ENCODE data around the gene L3MBTL3. TPM values are rescaled to one million over a fixed set of nuclear protein-coding genes. Genes with fewer than 3 reads are reported as not detected.

Gene L3MBTL3
- total and polyA plus RNA-seq, 2 experiments from 2014 or later, result 8.7 to 11.2 TPM

DNA sequence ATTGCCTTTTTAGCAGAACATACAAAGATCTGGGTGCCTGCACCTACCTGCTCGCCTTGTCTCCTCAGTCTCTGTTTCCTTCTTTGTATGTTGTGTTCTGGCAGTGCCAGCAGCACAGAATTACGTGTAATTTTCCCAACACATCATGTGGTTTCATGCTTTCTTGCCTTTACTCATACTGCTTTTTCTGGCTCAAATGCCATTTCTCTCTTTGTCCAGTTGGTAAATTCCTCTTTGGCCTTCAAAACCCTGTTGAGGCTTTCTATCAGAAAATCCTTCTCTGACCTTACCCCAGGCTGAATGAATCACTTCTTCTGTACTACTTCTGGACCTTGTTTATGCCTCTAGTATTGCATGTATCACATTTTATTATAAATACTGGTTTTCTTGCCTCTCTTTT lies 31.8 kb downstream of the L3MBTL3 start:
- Histone ChIP-seq H3K4me2 (no peak overlapping the region), H3K27ac (ENCODE audit: low read depth) (no peak overlapping the region), H4K20me1 (replicated peaks; ENCODE audit: insufficient read depth) (no peaks in the 10 kb centered on the region), H3K4me3 (no peak overlapping the region), H3K4me1 (ENCODE audit: insufficient read depth) (peaks cover 4% of the 10 kb centered on the region), H3K36me3 (ENCODE audit: insufficient read depth) (no peaks in the 10 kb centered on the region), H3F3A (replicated peaks; ENCODE audit: low read depth) (no peaks in the 10 kb centered on the region), H3K27me3 (ENCODE audit: insufficient read depth) (no peaks in the 10 kb centered on the region), H3K79me2 (replicated peaks; ENCODE audit: insufficient read depth) (no peaks in the 10 kb centered on the region), H3K9me2 (ENCODE audit: insufficient read depth) (no peaks in the 10 kb centered on the region), H2AFZ (no peak overlapping the region)
- H3K9me3 Mint-ChIP-seq, result no peaks in the 10 kb centered on the region
- H3K4me3 Mint-ChIP-seq, result no peak overlapping the region
- TF ChIP-seq EZH2 (IDR thresholded peaks at IDR 0.05; ENCODE audit: low read depth, unreplicated experiment), result no peak
- TF ChIP-seq ZNF462 (CRISPR knock-in tag; IDR thresholded peaks at IDR 0.05), result no peak
- TF ChIP-seq CTCF (conservative IDR thresholded peaks at IDR 0.05; ENCODE audit: low read depth in 2 of 2), result no peak
- TF ChIP-seq JUNB (IDR thresholded peaks at IDR 0.05; ENCODE audit: unreplicated experiment), result no peak
- TF ChIP-seq, protein P1, sequence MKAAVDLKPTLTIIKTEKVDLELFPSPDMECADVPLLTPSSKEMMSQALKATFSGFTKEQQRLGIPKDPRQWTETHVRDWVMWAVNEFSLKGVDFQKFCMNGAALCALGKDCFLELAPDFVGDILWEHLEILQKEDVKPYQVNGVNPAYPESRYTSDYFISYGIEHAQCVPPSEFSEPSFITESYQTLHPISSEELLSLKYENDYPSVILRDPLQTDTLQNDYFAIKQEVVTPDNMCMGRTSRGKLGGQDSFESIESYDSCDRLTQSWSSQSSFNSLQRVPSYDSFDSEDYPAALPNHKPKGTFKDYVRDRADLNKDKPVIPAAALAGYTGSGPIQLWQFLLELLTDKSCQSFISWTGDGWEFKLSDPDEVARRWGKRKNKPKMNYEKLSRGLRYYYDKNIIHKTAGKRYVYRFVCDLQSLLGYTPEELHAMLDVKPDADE (IDR thresholded peaks at IDR 0.05), result no peak
- no peak for TF ChIP-seq POLR2AphosphoS5 (IDR thresholded peaks at IDR 0.05; ENCODE audit: low read depth)
- no peak for TF ChIP-seq REST (IDR thresholded peaks at IDR 0.05; ENCODE audit: unreplicated experiment)
- no peak for TF ChIP-seq EZH2phosphoT487 (IDR thresholded peaks at IDR 0.05; ENCODE audit: unreplicated experiment)
- TF ChIP-seq CREB1 (CRISPR knock-in tag; IDR thresholded peaks at IDR 0.05; ENCODE audit: low read depth), result no peak
- no peak for TF ChIP-seq ZNF114 (CRISPR knock-in tag; IDR thresholded peaks at IDR 0.05)
- TF ChIP-seq NANOG (IDR thresholded peaks at IDR 0.05; ENCODE audit: borderline replicate concordance), result no peak
- no peak for TF ChIP-seq ZNF331 (CRISPR knock-in tag; IDR thresholded peaks at IDR 0.05; ENCODE audit: low read depth)
- no peak for TF ChIP-seq STAT1 (IDR thresholded peaks at IDR 0.05; ENCODE audit: unreplicated experiment)
- peaks cover 2% of the 10 kb centered on the region for H3K27me3 Mint-ChIP-seq (ENCODE audit: insufficient read depth, low read depth, poor library complexity)
- ATAC-seq (no peak), DNase-seq (ENCODE audit: low spot score) (no peak)
- peaks cover 11% of the 10 kb centered on the region for H3K4me1 Mint-ChIP-seq
- H3K27ac Mint-ChIP-seq, result no peak overlapping the region
- H3K36me3 Mint-ChIP-seq (ENCODE audit: low read depth), result peaks cover 30% of the 10 kb centered on the region

All from GM23338 (cell line).